ENCODE results near the gene C13orf46. TPM values are rescaled to one million over a fixed set of nuclear protein-coding genes. Genes with fewer than 3 reads are reported as not detected.
A peak's percentile ranks its signal among the peaks of the same experiment; 100 is the strongest.

C13orf46 gene
- total RNA-seq, 1 donor = under 0.01 TPM

DNA sequence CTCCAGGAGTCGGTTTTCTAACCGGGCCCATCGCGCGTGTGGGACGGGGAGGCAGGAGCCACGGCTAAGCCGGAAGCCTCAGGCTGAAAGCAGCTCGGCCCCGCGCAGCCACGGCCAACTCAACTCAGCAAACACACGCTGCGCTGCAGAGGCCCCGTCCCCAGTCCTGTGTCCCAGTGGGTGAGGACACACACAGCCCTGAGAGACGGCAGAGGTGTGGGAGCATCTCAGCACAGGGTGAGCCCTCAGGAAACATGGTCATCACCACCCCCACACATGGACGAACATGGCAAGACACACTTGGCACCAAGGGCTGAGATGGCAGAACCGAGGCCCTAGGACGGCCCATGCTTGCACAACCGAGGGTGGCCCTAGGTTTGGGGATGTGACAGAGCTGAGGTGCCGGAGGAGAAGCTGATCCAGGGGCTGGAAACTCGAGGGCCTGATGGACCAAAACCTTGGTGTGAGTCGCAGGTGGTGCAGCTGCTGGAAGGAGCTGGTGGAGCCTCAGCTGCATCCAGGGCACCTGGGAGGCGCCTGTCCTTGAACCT, 29.0 kb upstream of the C13orf46 start:
- DNase-seq (ENCODE audit: low read depth) = no peak
- no peak overlapping the region for H3K4me3 ChIP-seq (ENCODE audit: low read depth, low read length)
- TF ChIP-seq, protein P1, sequence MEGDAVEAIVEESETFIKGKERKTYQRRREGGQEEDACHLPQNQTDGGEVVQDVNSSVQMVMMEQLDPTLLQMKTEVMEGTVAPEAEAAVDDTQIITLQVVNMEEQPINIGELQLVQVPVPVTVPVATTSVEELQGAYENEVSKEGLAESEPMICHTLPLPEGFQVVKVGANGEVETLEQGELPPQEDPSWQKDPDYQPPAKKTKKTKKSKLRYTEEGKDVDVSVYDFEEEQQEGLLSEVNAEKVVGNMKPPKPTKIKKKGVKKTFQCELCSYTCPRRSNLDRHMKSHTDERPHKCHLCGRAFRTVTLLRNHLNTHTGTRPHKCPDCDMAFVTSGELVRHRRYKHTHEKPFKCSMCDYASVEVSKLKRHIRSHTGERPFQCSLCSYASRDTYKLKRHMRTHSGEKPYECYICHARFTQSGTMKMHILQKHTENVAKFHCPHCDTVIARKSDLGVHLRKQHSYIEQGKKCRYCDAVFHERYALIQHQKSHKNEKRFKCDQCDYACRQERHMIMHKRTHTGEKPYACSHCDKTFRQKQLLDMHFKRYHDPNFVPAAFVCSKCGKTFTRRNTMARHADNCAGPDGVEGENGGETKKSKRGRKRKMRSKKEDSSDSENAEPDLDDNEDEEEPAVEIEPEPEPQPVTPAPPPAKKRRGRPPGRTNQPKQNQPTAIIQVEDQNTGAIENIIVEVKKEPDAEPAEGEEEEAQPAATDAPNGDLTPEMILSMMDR (IDR thresholded peaks at IDR 0.05; ENCODE audit: insufficient read depth, low read depth, low read length) = no peak

DNA sequence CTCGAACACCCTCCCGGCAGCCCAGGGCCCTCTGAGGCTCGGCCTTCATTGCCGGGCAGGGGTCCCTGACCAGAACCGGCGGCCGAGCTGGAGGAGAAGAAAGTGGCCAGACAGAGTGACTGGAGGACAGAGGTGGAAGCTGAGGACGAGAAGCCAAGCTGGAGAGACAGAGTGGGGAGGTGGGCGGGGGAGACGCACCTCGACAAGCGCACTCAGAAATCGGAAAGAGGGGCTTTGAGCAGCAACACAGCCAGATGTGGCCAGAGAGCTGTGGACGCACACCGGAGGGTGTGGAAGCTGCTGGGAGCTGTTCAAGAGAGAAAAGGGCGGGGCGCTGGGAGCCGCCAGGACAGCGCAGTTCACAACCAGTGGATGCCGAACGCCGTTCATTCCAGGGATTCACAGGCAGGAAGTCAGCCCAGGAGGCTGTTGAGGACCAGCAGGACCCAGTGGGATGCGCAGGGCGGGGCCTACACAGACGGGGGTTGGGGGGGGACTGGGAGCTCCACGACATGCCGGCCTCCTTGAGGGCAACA, 28.2 kb upstream of the C13orf46 start:
- TF ChIP-seq, protein P1 (IDR thresholded peaks at IDR 0.05; ENCODE audit: insufficient read depth, low read depth, low read length) = no peak
- peak; percentile 65 for DNase-seq (ENCODE audit: low read depth)
- H3K4me3 ChIP-seq (ENCODE audit: low read depth, low read length) = no peak overlapping the region

DNA sequence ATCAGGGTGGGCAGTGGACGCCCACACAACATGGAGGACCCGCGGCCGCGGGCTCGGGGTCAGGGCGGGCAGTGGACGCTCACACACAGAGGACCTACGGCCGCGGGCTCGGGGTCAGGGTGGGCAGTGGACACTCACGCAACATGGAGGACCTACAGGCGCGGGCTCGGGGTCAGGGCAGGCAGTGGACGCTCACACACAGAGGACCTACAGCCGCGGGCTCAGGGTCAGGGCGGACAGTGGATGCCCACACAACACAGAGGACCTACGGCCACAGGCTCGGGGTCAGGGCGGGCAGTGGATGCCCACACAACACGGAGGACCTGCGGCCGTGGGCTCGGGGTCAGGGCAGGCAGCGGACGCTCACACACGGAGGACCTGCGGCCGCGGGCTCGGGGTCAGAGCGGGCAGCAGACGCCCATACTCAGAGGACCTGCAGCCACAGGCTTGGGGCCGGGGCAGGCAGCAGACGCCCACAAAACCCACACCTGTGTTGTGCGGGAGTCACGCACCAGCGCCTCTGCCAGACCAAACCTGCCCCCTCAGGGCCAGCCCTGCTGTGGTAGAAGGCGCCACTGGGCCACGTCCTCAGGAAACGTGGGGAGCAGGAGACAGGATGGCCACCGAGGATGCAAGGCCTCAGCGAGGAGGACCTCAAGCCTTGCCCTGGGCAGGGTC, 27.6 kb upstream of the C13orf46 start:
- TF ChIP-seq, protein P1 (IDR thresholded peaks at IDR 0.05; ENCODE audit: insufficient read depth, low read depth, low read length) = no peak
- no peak overlapping the region for H3K4me3 ChIP-seq (ENCODE audit: low read depth, low read length)
- no peak for DNase-seq (ENCODE audit: low read depth)

DNA sequence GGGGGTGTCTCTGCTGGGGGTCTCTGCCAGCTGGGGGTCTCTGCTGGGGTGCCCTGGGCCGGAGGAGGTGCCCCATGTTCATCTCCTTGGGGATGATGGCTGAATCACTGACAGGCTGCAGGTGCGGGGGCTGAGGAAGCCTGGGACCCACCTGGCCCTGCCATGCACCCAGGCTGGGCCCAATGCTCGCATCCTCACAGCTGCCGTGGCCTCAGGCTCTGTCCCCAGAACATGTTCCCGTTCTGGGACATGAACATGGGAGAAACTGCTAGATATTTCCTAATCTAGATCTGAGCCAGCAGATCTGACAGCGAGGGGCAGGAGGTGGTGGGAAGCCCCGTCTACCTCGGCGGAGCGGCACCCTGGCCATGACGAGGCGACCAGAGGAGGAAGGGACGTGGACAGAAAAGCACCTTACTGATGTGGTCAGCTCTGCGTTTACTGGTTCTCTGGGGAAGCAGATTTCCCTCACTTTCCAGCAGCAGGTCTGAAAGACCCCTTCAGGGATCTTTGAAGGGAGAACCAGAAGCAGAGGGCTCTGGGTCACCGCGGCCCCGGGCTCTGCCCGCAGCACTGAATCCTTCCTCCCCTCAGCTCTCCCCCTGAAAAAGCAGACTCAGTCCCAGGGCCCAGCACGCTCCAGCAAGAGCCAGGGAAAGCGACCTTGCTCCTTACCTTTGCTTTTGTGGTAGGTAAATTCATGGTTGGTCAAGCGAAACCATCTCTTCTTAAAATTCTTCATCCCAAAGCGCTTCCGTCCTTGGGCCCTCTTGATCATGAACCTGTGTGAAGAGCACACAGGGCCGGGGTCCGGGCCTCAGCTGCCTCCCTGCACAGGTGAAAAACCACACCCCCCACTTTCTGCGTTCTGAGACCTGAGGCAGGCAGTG, 26.5 kb upstream of the C13orf46 start:
- no peak overlapping the region for H3K4me3 ChIP-seq (ENCODE audit: low read depth, low read length)
- DNase-seq (ENCODE audit: low read depth) = no peak
- TF ChIP-seq, protein P1 (IDR thresholded peaks at IDR 0.05; ENCODE audit: insufficient read depth, low read depth, low read length) = no peak

DNA sequence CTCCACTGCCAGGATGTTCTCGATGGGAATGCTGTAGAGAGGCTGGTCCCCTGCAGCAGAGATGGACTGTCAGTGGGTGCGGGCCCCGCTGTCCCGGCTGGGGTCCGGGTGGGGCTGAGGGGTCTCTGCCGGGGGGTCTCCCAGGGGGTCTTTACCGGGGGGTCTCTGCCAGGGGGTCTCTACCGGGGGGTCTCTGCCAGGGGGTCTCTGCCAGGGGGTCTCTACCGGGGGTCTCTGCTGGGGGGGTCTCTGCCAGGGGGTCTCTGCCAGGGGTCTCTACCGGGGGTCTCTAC, 25.7 kb upstream of the C13orf46 start:
- TF ChIP-seq, protein P1 (IDR thresholded peaks at IDR 0.05; ENCODE audit: insufficient read depth, low read depth, low read length) = no peak
- no peak for DNase-seq (ENCODE audit: low read depth)
- no peak overlapping the region for H3K4me3 ChIP-seq (ENCODE audit: low read depth, low read length)

DNA sequence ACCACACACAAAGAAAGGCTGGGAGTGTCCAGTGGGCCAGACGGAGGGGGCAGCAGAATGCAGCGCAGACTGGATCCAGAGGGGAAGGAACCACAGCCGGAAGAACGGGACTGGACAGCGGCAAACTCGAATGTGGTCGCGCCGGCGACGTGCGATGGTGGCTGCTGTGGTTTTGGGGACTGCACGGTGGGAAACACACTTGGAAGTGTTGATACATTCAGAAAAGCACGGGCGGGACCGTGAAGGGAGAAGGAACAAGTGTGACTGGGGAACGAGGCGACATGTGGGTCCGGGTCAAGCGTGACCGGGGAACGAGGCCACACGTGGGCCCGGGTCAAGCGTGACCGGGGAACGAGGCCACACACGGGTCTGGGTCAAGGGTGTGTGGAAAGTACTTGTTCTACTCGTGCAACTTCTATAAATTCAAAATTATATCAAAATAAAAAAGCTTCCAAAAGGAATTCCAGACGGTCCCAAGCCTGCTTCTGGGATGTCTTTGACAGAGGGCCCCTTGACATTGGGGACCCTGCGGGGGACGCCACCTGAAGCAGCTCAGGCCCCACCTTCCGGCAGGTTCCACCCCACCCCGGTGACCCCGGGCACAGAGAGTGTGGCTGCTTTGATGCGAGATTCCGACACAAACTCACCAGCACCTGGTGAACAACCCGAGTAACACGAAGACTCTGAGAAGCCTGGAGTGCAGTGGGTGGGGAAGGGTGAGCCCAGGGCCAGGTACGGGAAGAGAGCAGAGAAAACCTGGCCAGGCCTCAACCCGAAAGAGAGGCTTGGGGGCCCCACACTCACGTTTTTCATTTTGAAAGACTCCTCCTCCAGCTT, 25.1 kb upstream of the C13orf46 start:
- no peak overlapping the region for H3K4me3 ChIP-seq (ENCODE audit: low read depth, low read length)
- TF ChIP-seq, protein P1 (IDR thresholded peaks at IDR 0.05; ENCODE audit: insufficient read depth, low read depth, low read length) = no peak
- no peak for DNase-seq (ENCODE audit: low read depth)
